Mesendoderm (in vitro differentiated cells): Measurements from ENCODE around the gene LHX5.

Experiments used
- DNase-seq: peaks from one replicate; pipeline ENCODE4 v3.0.0; 2013
- H2AK5ac ChIP-seq: 2 replicates; pipeline ENCODE4 v1.6.1; 2013; ENCODE audit warnings: low read length, inconsistent platforms
- H2BK120ac ChIP-seq: 2 replicates; pipeline ENCODE4 v1.6.1; 2013; ENCODE audit warnings: low read depth, mild to moderate bottlenecking, low read length, moderate library complexity, mixed read lengths
- H2BK15ac ChIP-seq: replicated peaks from 2 replicates; pipeline ENCODE4 v1.6.1; 2013; ENCODE audit warnings: low read depth, mild to moderate bottlenecking, moderate library complexity
- H2BK5ac ChIP-seq: 2 replicates; pipeline ENCODE4 v1.6.1; 2013; ENCODE audit warnings: low read length, inconsistent platforms
- H3K18ac ChIP-seq: 2 replicates; pipeline ENCODE4 v1.6.1; 2013; ENCODE audit warnings: mild to moderate bottlenecking, low read length, mixed read lengths
- H3K23ac ChIP-seq: one replicate; pipeline ENCODE4 v1.6.1; 2013; ENCODE audit warnings: low read length
- H3K27ac ChIP-seq: 2 replicates; pipeline ENCODE4 v1.5.1; 2013; ENCODE audit warnings: low read depth, mild to moderate bottlenecking, inconsistent platforms, low read length, moderate library complexity
- H3K27me3 ChIP-seq: 2 replicates; pipeline ENCODE4 v1.6.1; 2013; ENCODE audit warnings: low read length, control low read depth, mild to moderate bottlenecking, inconsistent platforms; ENCODE audit not compliant: insufficient read depth, poor library complexity
- H3K36me3 ChIP-seq: 2 replicates; pipeline ENCODE4 v1.6.1; 2013; ENCODE audit warnings: low read length, inconsistent platforms; ENCODE audit not compliant: control insufficient read depth, insufficient read depth
- H3K4ac ChIP-seq: one replicate; pipeline ENCODE4 v1.6.1; 2013; ENCODE audit warnings: low read depth, mild to moderate bottlenecking, low read length, moderate library complexity
- H3K4me1 ChIP-seq: 2 replicates; pipeline ENCODE4 v1.6.1; 2013; ENCODE audit warnings: low read depth, low read length, inconsistent platforms; ENCODE audit not compliant: control insufficient read depth
- H3K4me2 ChIP-seq: 2 replicates; pipeline ENCODE4 v1.6.1; 2013; ENCODE audit warnings: low read length
- H3K4me3 ChIP-seq: 2 replicates; pipeline ENCODE4 v1.5.1; 2013; ENCODE audit warnings: mild to moderate bottlenecking, low read length
- H3K56ac ChIP-seq: one replicate; pipeline ENCODE4 v1.6.1; 2013; ENCODE audit warnings: low read length
- H3K79me1 ChIP-seq: 2 replicates; pipeline ENCODE4 v1.6.1; 2013; ENCODE audit warnings: low read length, inconsistent platforms
- H3K79me2 ChIP-seq: 2 replicates; pipeline ENCODE4 v1.6.1; 2013; ENCODE audit warnings: mild to moderate bottlenecking, low read length; ENCODE audit not compliant: control insufficient read depth, insufficient read depth
- H3K9ac ChIP-seq: 2 replicates; pipeline ENCODE4 v1.6.1; 2013; ENCODE audit warnings: low read length, inconsistent platforms
- H4K5ac ChIP-seq: one replicate; pipeline ENCODE4 v1.6.1; 2013; ENCODE audit warnings: low read length
- H4K8ac ChIP-seq: one replicate; pipeline ENCODE4 v1.6.1; 2013; ENCODE audit warnings: low read depth, mild to moderate bottlenecking, control low read depth, low read length, moderate library complexity
- WGBS: extraction: QIAGEN DNeasy Blood & Tissue Kit; methylation state at CpG from one replicate; pipeline ENCODE4 v1.1.7; 2013; ENCODE audit warnings: low lambda C conversion rate, missing lambda C conversion rate; ENCODE audit not compliant: insufficient coverage; ENCODE audit errors: extremely low coverage; 5-methylcytosine and 5-hydroxymethylcytosine counted together

LHX5 gene

GRCh38 chr12:113422886-113423669, 48.6 kb downstream of the LHX5 start:
- H3K4ac ChIP-seq = no peak overlapping the region
- H3K4me3 ChIP-seq = no peak overlapping the region
- no peaks in the 10 kb centered on the region for H3K27me3 ChIP-seq
- no peak overlapping the region for H3K27ac ChIP-seq
- no peaks in the 10 kb centered on the region for H3K4me1 ChIP-seq
- peak overlapping the region; percentile 10 for H3K56ac ChIP-seq
- H3K9ac ChIP-seq = no peak overlapping the region
- H3K79me1 ChIP-seq = no peaks in the 10 kb centered on the region
- WGBS = no CpG with 5 or more reads among the region's 6 CpGs
- H3K23ac ChIP-seq = no peak overlapping the region
- H2AK5ac ChIP-seq = no peak overlapping the region
- DNase-seq = no peak
- no peak overlapping the region for H3K18ac ChIP-seq
- no peak overlapping the region for H2BK5ac ChIP-seq
- H3K36me3 ChIP-seq = no peaks in the 10 kb centered on the region
- H2BK15ac ChIP-seq = no peak overlapping the region
- H3K4me2 ChIP-seq = no peak overlapping the region
- no peaks in the 10 kb centered on the region for H3K79me2 ChIP-seq
- no peak overlapping the region for H4K5ac ChIP-seq
- H2BK120ac ChIP-seq = no peak overlapping the region
- H4K8ac ChIP-seq = no peak overlapping the region

- Histone ChIP-seq H3K27me3 (no peaks in the 10 kb centered on the region), H3K4me3 (no peak within 1 kb of the TSS), H3K27ac (no peak within 1 kb of the TSS), H3K4me1 (no peaks in the 10 kb centered on the region), H3K4ac (no peak within 1 kb of the TSS), H2BK120ac (no peak within 1 kb of the TSS), H3K18ac (no peak within 1 kb of the TSS), H2BK5ac (no peak within 1 kb of the TSS), H3K79me2 (no peaks in the 10 kb centered on the region), H2AK5ac (no peak within 1 kb of the TSS), H2BK15ac (no peak within 1 kb of the TSS), H3K36me3 (no peaks in the 10 kb centered on the region), H4K5ac (no peak within 1 kb of the TSS), H3K9ac (peak within 1 kb of the TSS; percentile 52), H3K4me2 (no peak within 1 kb of the TSS), H4K8ac (no peak within 1 kb of the TSS), H3K79me1 (no peaks in the 10 kb centered on the region), H3K56ac (peak within 1 kb of the TSS; percentile 82), H3K23ac (no peak within 1 kb of the TSS)
- no CpG with 5 or more reads among the region's 13 CpGs for WGBS
- DNase-seq = peak; percentile 81
These were observed 49.4 kb downstream of the LHX5 start, which contains the start of gene SDSL for GRCh38 chr12:113422030-113422885. SDSL (plus strand) TSS chr12:113422380; CDS start chr12:113427983, 5,603 bp downstream.

DNA sequence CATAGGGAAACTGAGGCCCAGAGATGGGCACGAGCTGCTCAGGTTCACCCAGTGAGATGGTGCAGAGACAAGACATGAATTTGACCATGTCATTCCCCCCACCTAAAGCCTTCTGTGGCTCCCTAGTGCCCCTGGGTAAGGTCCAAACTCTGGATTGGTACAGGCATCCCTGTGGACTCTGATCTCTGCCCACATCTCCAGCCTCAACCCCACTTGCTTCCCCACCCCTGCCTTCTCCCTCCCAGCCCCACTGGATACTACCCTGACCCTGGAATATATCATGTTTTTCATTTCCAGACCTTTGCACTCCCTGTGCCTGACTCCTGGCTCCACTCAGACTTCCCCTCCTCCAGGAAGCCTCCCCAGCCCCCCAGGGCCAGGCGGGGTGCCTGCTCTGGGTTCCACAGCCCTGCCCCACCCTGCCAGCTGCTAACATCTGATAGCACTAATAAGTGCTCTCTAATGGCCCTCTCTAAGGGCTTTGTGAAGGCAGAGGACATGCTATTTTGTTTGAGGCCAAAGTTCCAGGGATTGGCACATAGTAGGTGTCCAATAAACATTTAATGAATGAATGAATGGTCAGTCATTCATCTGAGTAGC, 50.6 kb downstream of the LHX5 start:
- H3K4me1 ChIP-seq = no peaks in the 10 kb centered on the region
- no peaks in the 10 kb centered on the region for H3K79me1 ChIP-seq
- DNase-seq = no peak
- no peak overlapping the region for H2BK5ac ChIP-seq
- H4K5ac ChIP-seq = no peak overlapping the region
- H2BK15ac ChIP-seq = no peak overlapping the region
- no peak overlapping the region for H2AK5ac ChIP-seq
- H3K9ac ChIP-seq = no peak overlapping the region
- H4K8ac ChIP-seq = no peak overlapping the region
- no peak overlapping the region for H3K18ac ChIP-seq
- no peak overlapping the region for H2BK120ac ChIP-seq
- no peak overlapping the region for H3K4me3 ChIP-seq
- H3K27ac ChIP-seq = no peak overlapping the region
- no peaks in the 10 kb centered on the region for H3K79me2 ChIP-seq
- H3K56ac ChIP-seq = no peak overlapping the region
- H3K23ac ChIP-seq = no peak overlapping the region
- no CpG with 5 or more reads among the region's 2 CpGs for WGBS
- H3K27me3 ChIP-seq = no peaks in the 10 kb centered on the region
- H3K36me3 ChIP-seq = no peaks in the 10 kb centered on the region
- no peak overlapping the region for H3K4me2 ChIP-seq
- H3K4ac ChIP-seq = no peak overlapping the region

DNA sequence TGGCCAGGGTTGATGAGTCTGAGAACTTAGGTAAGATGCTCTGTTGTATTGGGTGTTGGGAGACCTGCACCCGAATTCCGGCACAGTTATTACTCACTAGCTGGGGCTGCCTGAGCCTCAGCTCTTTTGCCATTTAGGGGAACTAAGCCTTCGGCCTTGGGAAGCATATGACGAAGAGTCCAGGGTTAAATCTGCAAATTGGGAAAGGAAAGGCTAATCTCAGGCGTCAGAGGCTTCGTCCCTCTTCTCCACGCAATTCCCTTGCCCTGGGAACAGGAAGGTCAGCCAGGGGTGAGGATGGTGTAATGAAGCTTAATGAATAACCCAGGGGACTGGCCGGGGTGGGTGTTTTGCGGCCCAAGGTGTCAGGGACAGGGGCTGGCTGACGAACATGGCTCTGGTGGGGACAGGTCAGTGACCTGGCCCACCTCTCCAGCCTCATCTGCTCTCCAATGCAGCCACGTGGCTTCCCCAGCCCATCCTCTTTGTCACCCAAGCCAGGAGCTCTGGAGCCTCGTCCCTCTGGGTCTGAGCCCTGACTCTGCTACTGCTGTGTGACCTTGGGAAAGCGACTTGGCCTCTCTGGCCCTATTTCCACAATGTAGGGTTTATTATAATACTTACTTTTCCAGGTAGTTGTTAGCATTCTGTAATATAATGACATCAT, 53.3 kb downstream of the LHX5 start:
- Histone ChIP-seq H3K79me1 (no peaks in the 10 kb centered on the region), H3K79me2 (no peaks in the 10 kb centered on the region), H3K18ac (no peak overlapping the region), H3K27me3 (no peaks in the 10 kb centered on the region), H4K5ac (no peak overlapping the region), H3K36me3 (no peaks in the 10 kb centered on the region), H3K4ac (no peak overlapping the region), H3K4me3 (no peak overlapping the region), H2BK5ac (no peak overlapping the region), H3K23ac (no peak overlapping the region), H3K9ac (no peak overlapping the region), H2AK5ac (no peak overlapping the region), H3K27ac (no peak overlapping the region), H2BK120ac (no peak overlapping the region), H4K8ac (no peak overlapping the region), H2BK15ac (no peak overlapping the region), H3K4me2 (no peak overlapping the region), H3K56ac (no peak overlapping the region), H3K4me1 (no peaks in the 10 kb centered on the region)
- no CpG with 5 or more reads among the region's 13 CpGs for WGBS
- no peak for DNase-seq

GRCh38 chr12:113416091-113416754, 55.4 kb downstream of the LHX5 start:
- Histone ChIP-seq H2AK5ac (no peak overlapping the region), H3K4me1 (no peaks in the 10 kb centered on the region), H3K56ac (no peak overlapping the region), H3K4me2 (no peak overlapping the region), H2BK15ac (no peak overlapping the region), H3K4ac (no peak overlapping the region), H2BK5ac (no peak overlapping the region), H3K23ac (no peak overlapping the region), H4K8ac (no peak overlapping the region), H3K9ac (no peak overlapping the region), H2BK120ac (no peak overlapping the region), H4K5ac (no peak overlapping the region), H3K27ac (no peak overlapping the region), H3K18ac (no peak overlapping the region), H3K4me3 (no peak overlapping the region), H3K27me3 (no peaks in the 10 kb centered on the region), H3K79me2 (no peaks in the 10 kb centered on the region), H3K79me1 (no peaks in the 10 kb centered on the region), H3K36me3 (no peaks in the 10 kb centered on the region)
- DNase-seq = no peak
- WGBS = no CpG with 5 or more reads among the region's 6 CpGs
